K562 (cell line): ENCODE measurements around the gene SYTL2. TPM values are rescaled to one million over a fixed set of nuclear protein-coding genes. Genes with fewer than 3 reads are reported as not detected.

Source experiments
- ARID2 ChIP-seq: fragments of 450-650 bp; IDR thresholded peaks from 2 replicates; pipeline ENCODE4 v1.6.1; 2017; ENCODE audit warnings: antibody characterized with exemption, mild to moderate bottlenecking
- FOXA3 ChIP-seq, 2 experiments: fragments of 450-650 bp in 1 of 2; sonication (generic) in 1 of 2; formaldehyde crosslinking; IDR thresholded peaks in 1 of 2; conservative IDR thresholded peaks in 1 of 2; 2 replicates each; pipeline versions ENCODE4 v1.4.0 to v1.8.0; 2020 to 2022; ENCODE audit warnings: mild to moderate bottlenecking in 2 of 2, missing genetic modification reagents in 1 of 2
- GATAD2B ChIP-seq: fragments of 450-650 bp; IDR thresholded peaks from 2 replicates; pipeline ENCODE4 v1.6.1; 2017; ENCODE audit warnings: mild to moderate bottlenecking, borderline replicate concordance
- HNRNPLL ChIP-seq: fragments of 200-400 bp; formaldehyde crosslinking; IDR thresholded peaks from 2 replicates; pipeline ENCODE4 v1.6.1; 2017; ENCODE audit warnings: low read length, low read depth, mild to moderate bottlenecking; ENCODE audit not compliant: poor library complexity, severe bottlenecking
- ILF3 ChIP-seq: fragments of 450-650 bp; IDR thresholded peaks from 2 replicates; pipeline ENCODE4 v1.6.1; 2018; ENCODE audit warnings: antibody characterized with exemption, mild to moderate bottlenecking, moderate library complexity, borderline replicate concordance
- MAFG ChIP-seq: fragments of 450-650 bp; conservative IDR thresholded peaks from 2 replicates; pipeline ENCODE4 v1.6.1; 2016; ENCODE audit warnings: missing genetic modification characterization, missing compliant biosample characterization
- RBBP5 ChIP-seq: fragments of 200-600 bp; sonication (generic); IDR thresholded peaks from 2 replicates; pipeline ENCODE4 v1.6.1; 2012; ENCODE audit warnings: borderline replicate concordance, mild to moderate bottlenecking, low read length, control low read depth, inconsistent platforms; ENCODE audit not compliant: insufficient read depth, poor library complexity, severe bottlenecking
- SMARCA4 ChIP-seq: fragments of 450-650 bp; IDR thresholded peaks from 2 replicates; pipeline ENCODE4 v1.6.1; 2016
- SRSF1 ChIP-seq: fragments of 200-400 bp; formaldehyde crosslinking; IDR thresholded peaks from 2 replicates; pipeline ENCODE4 v1.6.1; 2017; ENCODE audit warnings: mild to moderate bottlenecking, low read depth, low read length, moderate library complexity
- TEAD4 ChIP-seq, 2 experiments: sonication (generic) in 1 of 2; formaldehyde crosslinking in 1 of 2; IDR thresholded peaks; 2 replicates each; pipeline versions ENCODE4 v1.6.1 to v1.8.0; 2012 to 2022; ENCODE audit warnings: borderline replicate concordance in 1 of 2, inconsistent platforms in 1 of 2, low read length in 1 of 2, mild to moderate bottlenecking in 1 of 2, missing genetic modification reagents in 1 of 2
- ZNF707 ChIP-seq: fragments of 250-450 bp; sonication (Bioruptor Pico); conservative IDR thresholded peaks from 2 replicates; pipeline ENCODE4 v1.8.0; 2022; ENCODE audit warnings: inconsistent platforms, mild to moderate bottlenecking, moderate library complexity
- polyA plus RNA-seq, 8 experiments: library from polyadenylated mRNA; depleted of rRNA in 4 of 8; stranded (reverse) in 5 of 8; unstranded in 3 of 8; fragments of >200 nt; fragmentation: Nextera tagmentation in 2 of 8; fragmentation: Illumina TruSeq in 1 of 8; extraction: Ambion mirVana in 2 of 8; extraction: Trizol in 1 of 8; gene quantifications; 2 replicates each; pipeline versions ENCODE4 v1.2.1 to v1.2.3, GENCODE V29; 2011 to 2014; ENCODE audit warnings: inconsistent platforms in 1 of 8, missing spikeins in 1 of 8
- total RNA-seq, 7 experiments: library from RNA; depleted of rRNA in 6 of 7; stranded (reverse); fragments of >200 nt in 6 of 7; fragmentation: Illumina TruSeq in 2 of 7; extraction: Trizol in 2 of 7; gene quantifications; 2 replicates each; pipeline versions ENCODE4 v1.2.1 to v1.2.3, GENCODE V29; 2011 to 2021; ENCODE audit warnings: low replicate concordance in 1 of 7
- TF ChIP-seq, protein P1 (sequence below): fragments of 450-650 bp; IDR thresholded peaks from 2 replicates; pipeline ENCODE4 v1.6.1; 2017; ENCODE audit warnings: antibody characterized with exemption, mild to moderate bottlenecking
- TF ChIP-seq, protein P2 (sequence below): fragments of 200-800 bp; sonication (Bioruptor generic); IDR thresholded peaks from 2 replicates; pipeline ENCODE4 v1.6.1; 2017; ENCODE audit warnings: missing genetic modification characterization, missing compliant biosample characterization
- TF ChIP-seq, protein P3 (sequence below): sonication (generic); formaldehyde crosslinking; IDR thresholded peaks from 2 replicates; pipeline ENCODE4 v1.8.1; 2023; ENCODE audit warnings: mild to moderate bottlenecking, missing genetic modification reagents, moderate library complexity
- TF ChIP-seq, protein P4 (sequence below): sonication (generic); formaldehyde crosslinking; IDR thresholded peaks from 2 replicates; pipeline ENCODE4 v1.9.0; 2022; ENCODE audit warnings: mild to moderate bottlenecking, missing genetic modification reagents
- TF ChIP-seq, protein P5 (sequence below): fragments of 450-650 bp; IDR thresholded peaks from 2 replicates; pipeline ENCODE4 v1.6.1; 2016; ENCODE audit warnings: borderline replicate concordance

Gene SYTL2
- total and polyA plus RNA-seq, 9 of the 15 experiments (the other 6 are each of a cell fraction or from before 2014, with no cell fraction given) = 0.05 to 0.57 (median 0.35) TPM

DNA sequence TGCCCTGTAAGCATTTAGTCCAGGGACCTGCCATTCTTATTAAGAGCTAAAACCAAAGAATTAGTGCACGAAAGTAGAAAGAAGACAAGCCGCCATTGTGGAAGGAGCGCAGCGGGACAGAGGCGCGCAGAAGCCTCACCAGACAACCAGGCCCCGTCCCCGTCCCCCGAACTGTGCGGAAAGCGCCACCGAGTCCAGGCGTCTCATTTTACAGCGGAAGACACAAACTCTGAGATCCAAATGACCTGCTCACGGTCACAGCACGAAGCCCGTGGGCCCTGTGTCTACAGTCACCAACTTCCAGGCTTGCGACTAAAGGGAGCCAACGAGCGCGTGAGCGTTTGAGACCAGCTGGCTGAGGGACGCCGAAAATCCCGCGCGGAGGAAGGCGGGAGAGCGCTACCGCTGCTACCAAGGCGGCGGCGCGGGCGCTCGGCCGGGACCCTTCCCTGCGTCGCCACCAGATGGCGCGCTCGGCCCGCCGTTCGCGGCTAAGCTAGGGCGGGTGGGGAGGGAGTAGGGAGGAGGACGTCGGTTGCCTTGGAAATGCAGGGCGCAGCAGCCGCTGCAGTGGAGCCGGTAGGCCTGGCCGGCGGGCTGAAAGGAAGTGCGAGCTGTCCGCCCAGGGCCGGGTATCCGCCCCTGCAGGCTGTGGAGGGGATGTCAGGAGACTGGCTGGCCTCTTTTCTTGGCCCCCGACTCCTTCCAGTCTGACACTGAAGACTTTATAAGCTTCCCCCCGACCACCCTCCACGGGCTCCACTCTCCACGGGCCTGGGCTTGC, 43.8 kb upstream of the SYTL2 start (continued):
- TF ChIP-seq, protein P1, sequence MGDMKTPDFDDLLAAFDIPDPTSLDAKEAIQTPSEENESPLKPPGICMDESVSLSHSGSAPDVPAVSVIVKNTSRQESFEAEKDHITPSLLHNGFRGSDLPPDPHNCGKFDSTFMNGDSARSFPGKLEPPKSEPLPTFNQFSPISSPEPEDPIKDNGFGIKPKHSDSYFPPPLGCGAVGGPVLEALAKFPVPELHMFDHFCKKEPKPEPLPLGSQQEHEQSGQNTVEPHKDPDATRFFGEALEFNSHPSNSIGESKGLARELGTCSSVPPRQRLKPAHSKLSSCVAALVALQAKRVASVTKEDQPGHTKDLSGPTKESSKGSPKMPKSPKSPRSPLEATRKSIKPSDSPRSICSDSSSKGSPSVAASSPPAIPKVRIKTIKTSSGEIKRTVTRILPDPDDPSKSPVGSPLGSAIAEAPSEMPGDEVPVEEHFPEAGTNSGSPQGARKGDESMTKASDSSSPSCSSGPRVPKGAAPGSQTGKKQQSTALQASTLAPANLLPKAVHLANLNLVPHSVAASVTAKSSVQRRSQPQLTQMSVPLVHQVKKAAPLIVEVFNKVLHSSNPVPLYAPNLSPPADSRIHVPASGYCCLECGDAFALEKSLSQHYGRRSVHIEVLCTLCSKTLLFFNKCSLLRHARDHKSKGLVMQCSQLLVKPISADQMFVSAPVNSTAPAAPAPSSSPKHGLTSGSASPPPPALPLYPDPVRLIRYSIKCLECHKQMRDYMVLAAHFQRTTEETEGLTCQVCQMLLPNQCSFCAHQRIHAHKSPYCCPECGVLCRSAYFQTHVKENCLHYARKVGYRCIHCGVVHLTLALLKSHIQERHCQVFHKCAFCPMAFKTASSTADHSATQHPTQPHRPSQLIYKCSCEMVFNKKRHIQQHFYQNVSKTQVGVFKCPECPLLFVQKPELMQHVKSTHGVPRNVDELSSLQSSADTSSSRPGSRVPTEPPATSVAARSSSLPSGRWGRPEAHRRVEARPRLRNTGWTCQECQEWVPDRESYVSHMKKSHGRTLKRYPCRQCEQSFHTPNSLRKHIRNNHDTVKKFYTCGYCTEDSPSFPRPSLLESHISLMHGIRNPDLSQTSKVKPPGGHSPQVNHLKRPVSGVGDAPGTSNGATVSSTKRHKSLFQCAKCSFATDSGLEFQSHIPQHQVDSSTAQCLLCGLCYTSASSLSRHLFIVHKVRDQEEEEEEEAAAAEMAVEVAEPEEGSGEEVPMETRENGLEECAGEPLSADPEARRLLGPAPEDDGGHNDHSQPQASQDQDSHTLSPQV = peak; percentile 82
- TF ChIP-seq SMARCA4 = peak; percentile 43; the same call in 1 of the 2 replicates
- 0 out of 2 replicates have a peak, but pooled peaks have one; percentile 10 for TF ChIP-seq TEAD4 (IDR thresholded peaks at IDR 0.05; ENCODE audit: low read length)
- no peak for TF ChIP-seq TEAD4 (CRISPR knock-in tag; IDR thresholded peaks at IDR 0.05; ENCODE audit: borderline replicate concordance)
- TF ChIP-seq ARID2 = no peak
- TF ChIP-seq, protein P2, sequence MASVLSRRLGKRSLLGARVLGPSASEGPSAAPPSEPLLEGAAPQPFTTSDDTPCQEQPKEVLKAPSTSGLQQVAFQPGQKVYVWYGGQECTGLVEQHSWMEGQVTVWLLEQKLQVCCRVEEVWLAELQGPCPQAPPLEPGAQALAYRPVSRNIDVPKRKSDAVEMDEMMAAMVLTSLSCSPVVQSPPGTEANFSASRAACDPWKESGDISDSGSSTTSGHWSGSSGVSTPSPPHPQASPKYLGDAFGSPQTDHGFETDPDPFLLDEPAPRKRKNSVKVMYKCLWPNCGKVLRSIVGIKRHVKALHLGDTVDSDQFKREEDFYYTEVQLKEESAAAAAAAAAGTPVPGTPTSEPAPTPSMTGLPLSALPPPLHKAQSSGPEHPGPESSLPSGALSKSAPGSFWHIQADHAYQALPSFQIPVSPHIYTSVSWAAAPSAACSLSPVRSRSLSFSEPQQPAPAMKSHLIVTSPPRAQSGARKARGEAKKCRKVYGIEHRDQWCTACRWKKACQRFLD (CRISPR knock-in tag) = 0 out of 2 replicates have a peak, but pooled peaks have one; percentile 55
- peak in 1 of 2 experiments; percentile 48; a peak in 1 of 4 replicates for TF ChIP-seq FOXA3 (CRISPR knock-in tag; conservative IDR thresholded peaks at IDR 0.05 in 1 of 2, IDR thresholded peaks at IDR 0.05 in 1 of 2)
- no peak for TF ChIP-seq ILF3
- peak; percentile 40 for TF ChIP-seq HNRNPLL
- TF ChIP-seq, protein P3, sequence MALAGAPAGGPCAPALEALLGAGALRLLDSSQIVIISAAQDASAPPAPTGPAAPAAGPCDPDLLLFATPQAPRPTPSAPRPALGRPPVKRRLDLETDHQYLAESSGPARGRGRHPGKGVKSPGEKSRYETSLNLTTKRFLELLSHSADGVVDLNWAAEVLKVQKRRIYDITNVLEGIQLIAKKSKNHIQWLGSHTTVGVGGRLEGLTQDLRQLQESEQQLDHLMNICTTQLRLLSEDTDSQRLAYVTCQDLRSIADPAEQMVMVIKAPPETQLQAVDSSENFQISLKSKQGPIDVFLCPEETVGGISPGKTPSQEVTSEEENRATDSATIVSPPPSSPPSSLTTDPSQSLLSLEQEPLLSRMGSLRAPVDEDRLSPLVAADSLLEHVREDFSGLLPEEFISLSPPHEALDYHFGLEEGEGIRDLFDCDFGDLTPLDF (CRISPR knock-in tag) = peak; percentile 65
- TF ChIP-seq SRSF1 = no peak
- TF ChIP-seq, protein P4, sequence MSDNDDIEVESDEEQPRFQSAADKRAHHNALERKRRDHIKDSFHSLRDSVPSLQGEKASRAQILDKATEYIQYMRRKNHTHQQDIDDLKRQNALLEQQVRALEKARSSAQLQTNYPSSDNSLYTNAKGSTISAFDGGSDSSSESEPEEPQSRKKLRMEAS (CRISPR knock-in tag) = peak; percentile 88
- TF ChIP-seq, protein P5, sequence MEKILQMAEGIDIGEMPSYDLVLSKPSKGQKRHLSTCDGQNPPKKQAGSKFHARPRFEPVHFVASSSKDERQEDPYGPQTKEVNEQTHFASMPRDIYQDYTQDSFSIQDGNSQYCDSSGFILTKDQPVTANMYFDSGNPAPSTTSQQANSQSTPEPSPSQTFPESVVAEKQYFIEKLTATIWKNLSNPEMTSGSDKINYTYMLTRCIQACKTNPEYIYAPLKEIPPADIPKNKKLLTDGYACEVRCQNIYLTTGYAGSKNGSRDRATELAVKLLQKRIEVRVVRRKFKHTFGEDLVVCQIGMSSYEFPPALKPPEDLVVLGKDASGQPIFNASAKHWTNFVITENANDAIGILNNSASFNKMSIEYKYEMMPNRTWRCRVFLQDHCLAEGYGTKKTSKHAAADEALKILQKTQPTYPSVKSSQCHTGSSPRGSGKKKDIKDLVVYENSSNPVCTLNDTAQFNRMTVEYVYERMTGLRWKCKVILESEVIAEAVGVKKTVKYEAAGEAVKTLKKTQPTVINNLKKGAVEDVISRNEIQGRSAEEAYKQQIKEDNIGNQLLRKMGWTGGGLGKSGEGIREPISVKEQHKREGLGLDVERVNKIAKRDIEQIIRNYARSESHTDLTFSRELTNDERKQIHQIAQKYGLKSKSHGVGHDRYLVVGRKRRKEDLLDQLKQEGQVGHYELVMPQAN = peak; percentile 58; the same call in 1 of the 2 replicates
- TF ChIP-seq ZNF707 (CRISPR knock-in tag) = no peak
- TF ChIP-seq GATAD2B = no peak
- TF ChIP-seq RBBP5 = peak; percentile 79
- peak; percentile 24; the same call in 1 of the 2 replicates for TF ChIP-seq MAFG
